ENCODE measurements around the gene TMEFF2. TPM values are rescaled to one million over a fixed set of nuclear protein-coding genes. Genes with fewer than 3 reads are reported as not detected.

TMEFF2 gene
- total RNA-seq, 2 donors from 2014 or later: 0.24 to 0.37 TPM

GRCh38 chr2:192049362-192049761 is 145.4 kb downstream of the TMEFF2 start:
- Histone ChIP-seq H3K4me1 (no peaks in the 10 kb centered on the region), H3K4me3 (no peak overlapping the region), H3K27ac (no peak overlapping the region), H3K27me3 (no peaks in the 10 kb centered on the region), H3K9ac (ENCODE audit: low read depth in 2 of 2, low read length in 2 of 2) (no peak overlapping the region), H3K36me3 (no peaks in the 10 kb centered on the region), H3K9me3 (no peaks in the 10 kb centered on the region)
- no peak for TF ChIP-seq CTCF (IDR thresholded peaks at IDR 0.05)
- intact Hi-C loops (cut with DNase I): no loop called here
- DNase-seq: no peak

GRCh38 chr2:192047315-192048107 is 147.2 kb downstream of the TMEFF2 start:
- Histone ChIP-seq H3K27me3 (no peaks in the 10 kb centered on the region), H3K9me3 (no peaks in the 10 kb centered on the region), H3K4me3 (no peak overlapping the region), H3K4me1 (no peaks in the 10 kb centered on the region), H3K9ac (ENCODE audit: low read depth in 2 of 2, low read length in 2 of 2) (no peak overlapping the region), H3K27ac (no peak overlapping the region), H3K36me3 (no peaks in the 10 kb centered on the region)
- DNase-seq: no peak
- intact Hi-C loops (cut with DNase I): no loop called here
- no peak for TF ChIP-seq CTCF (IDR thresholded peaks at IDR 0.05)

- H3K36me3 ChIP-seq: no peaks in the 10 kb centered on the region
- no peaks in the 10 kb centered on the region for H3K9me3 ChIP-seq
- DNase-seq: no peak
- no peaks in the 10 kb centered on the region for H3K27me3 ChIP-seq
- no peak overlapping the region for H3K4me3 ChIP-seq
- intact Hi-C loops (cut with DNase I): no loop called here
- no peak overlapping the region for H3K27ac ChIP-seq
- H3K9ac ChIP-seq (ENCODE audit: low read depth in 2 of 2, low read length in 2 of 2): no peak overlapping the region
- no peaks in the 10 kb centered on the region for H3K4me1 ChIP-seq
- no peak for TF ChIP-seq CTCF (IDR thresholded peaks at IDR 0.05)
Observed at GRCh38 chr2:192044496-192044895, 150.2 kb downstream of the TMEFF2 start.

- no peak overlapping the region for H3K27ac ChIP-seq
- no peaks in the 10 kb centered on the region for H3K9me3 ChIP-seq
- no peaks in the 10 kb centered on the region for H3K36me3 ChIP-seq
- no peaks in the 10 kb centered on the region for H3K4me1 ChIP-seq
- no peak for TF ChIP-seq CTCF (IDR thresholded peaks at IDR 0.05)
- no peak overlapping the region for H3K9ac ChIP-seq (ENCODE audit: low read depth in 2 of 2, low read length in 2 of 2)
- H3K27me3 ChIP-seq: no peaks in the 10 kb centered on the region
- intact Hi-C loops (cut with DNase I): no loop called here
- no peak overlapping the region for H3K4me3 ChIP-seq
- DNase-seq: no peak
Observed at GRCh38 chr2:192043216-192043870, 151.4 kb downstream of the TMEFF2 start.

GRCh38 chr2:192042126-192042525 is 152.6 kb downstream of the TMEFF2 start:
- Histone ChIP-seq H3K27me3 (no peaks in the 10 kb centered on the region), H3K9ac (ENCODE audit: low read depth in 2 of 2, low read length in 2 of 2) (no peak overlapping the region), H3K4me1 (no peaks in the 10 kb centered on the region), H3K27ac (no peak overlapping the region), H3K4me3 (no peak overlapping the region), H3K36me3 (no peaks in the 10 kb centered on the region), H3K9me3 (no peaks in the 10 kb centered on the region)
- intact Hi-C loops (cut with DNase I): no loop called here
- no peak for TF ChIP-seq CTCF (IDR thresholded peaks at IDR 0.05)
- no peak for DNase-seq

Measured in colonic mucosa (tissue), 4 donors.